Nephron progenitor cell (in vitro differentiated cells): ENCODE results near the gene TLDC2.

Experiments used
- DNase-seq: peaks from one replicate; pipeline ENCODE4 v3.0.0; 2021
- H3K27ac Mint-ChIP-seq: 2 replicates; pipeline ENCODE4 v1.8.0; 2021; ENCODE audit warnings: mild to moderate bottlenecking, moderate library complexity, mixed read lengths
- H3K27me3 Mint-ChIP-seq: 2 replicates; pipeline ENCODE4 v1.8.0; 2021; ENCODE audit warnings: mild to moderate bottlenecking, low read depth, mixed read lengths; ENCODE audit not compliant: poor library complexity
- H3K36me3 Mint-ChIP-seq: 2 replicates; pipeline ENCODE4 v1.8.0; 2021; ENCODE audit warnings: low read depth, mixed read lengths
- H3K4me1 Mint-ChIP-seq: 2 replicates; pipeline ENCODE4 v1.8.0; 2021; ENCODE audit warnings: mixed read lengths
- H3K4me3 Mint-ChIP-seq: 2 replicates; pipeline ENCODE4 v1.8.0; 2021; ENCODE audit warnings: mild to moderate bottlenecking, moderate library complexity, mixed read lengths
- H3K9me3 Mint-ChIP-seq: 2 replicates; pipeline ENCODE4 v1.8.0; 2021; ENCODE audit warnings: mild to moderate bottlenecking, moderate library complexity, mixed read lengths
- TF ChIP-seq, protein P1 (sequence below): fragments of 200-600 bp; sonication (generic); IDR thresholded peaks from 2 replicates; pipeline ENCODE4 v1.5.0; 2021; ENCODE audit warnings: antibody characterized with exemption

The TLDC2 gene

DNA sequence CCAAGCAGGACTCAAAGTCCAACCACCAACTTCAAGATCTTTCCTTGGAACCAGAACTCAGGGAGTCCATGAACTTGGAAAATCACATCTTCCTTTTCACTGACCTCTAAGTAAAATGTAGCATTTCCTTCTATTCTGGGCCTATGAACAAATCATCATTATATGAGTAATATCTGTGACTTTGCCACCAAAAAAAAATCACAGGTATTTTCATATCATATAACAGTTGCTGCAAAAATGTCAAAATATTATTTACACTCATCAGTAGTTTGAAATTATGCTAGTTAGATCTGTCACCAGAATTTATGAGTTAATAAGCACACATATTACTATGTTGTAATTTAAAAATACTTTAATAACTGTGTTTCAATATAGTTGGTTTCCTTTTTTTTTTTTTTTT, 27.3 kb upstream of the TLDC2 start:
- H3K4me3 Mint-ChIP-seq: no peak overlapping the region
- H3K27ac Mint-ChIP-seq: no peak overlapping the region
- DNase-seq: no peak
- H3K9me3 Mint-ChIP-seq: peaks cover 16% of the 10 kb centered on the region
- H3K36me3 Mint-ChIP-seq: peaks cover 40% of the 10 kb centered on the region
- peaks cover 7% of the 10 kb centered on the region for H3K27me3 Mint-ChIP-seq
- peaks cover 26% of the 10 kb centered on the region for H3K4me1 Mint-ChIP-seq
- TF ChIP-seq, protein P1, sequence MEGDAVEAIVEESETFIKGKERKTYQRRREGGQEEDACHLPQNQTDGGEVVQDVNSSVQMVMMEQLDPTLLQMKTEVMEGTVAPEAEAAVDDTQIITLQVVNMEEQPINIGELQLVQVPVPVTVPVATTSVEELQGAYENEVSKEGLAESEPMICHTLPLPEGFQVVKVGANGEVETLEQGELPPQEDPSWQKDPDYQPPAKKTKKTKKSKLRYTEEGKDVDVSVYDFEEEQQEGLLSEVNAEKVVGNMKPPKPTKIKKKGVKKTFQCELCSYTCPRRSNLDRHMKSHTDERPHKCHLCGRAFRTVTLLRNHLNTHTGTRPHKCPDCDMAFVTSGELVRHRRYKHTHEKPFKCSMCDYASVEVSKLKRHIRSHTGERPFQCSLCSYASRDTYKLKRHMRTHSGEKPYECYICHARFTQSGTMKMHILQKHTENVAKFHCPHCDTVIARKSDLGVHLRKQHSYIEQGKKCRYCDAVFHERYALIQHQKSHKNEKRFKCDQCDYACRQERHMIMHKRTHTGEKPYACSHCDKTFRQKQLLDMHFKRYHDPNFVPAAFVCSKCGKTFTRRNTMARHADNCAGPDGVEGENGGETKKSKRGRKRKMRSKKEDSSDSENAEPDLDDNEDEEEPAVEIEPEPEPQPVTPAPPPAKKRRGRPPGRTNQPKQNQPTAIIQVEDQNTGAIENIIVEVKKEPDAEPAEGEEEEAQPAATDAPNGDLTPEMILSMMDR: no peak

DNA sequence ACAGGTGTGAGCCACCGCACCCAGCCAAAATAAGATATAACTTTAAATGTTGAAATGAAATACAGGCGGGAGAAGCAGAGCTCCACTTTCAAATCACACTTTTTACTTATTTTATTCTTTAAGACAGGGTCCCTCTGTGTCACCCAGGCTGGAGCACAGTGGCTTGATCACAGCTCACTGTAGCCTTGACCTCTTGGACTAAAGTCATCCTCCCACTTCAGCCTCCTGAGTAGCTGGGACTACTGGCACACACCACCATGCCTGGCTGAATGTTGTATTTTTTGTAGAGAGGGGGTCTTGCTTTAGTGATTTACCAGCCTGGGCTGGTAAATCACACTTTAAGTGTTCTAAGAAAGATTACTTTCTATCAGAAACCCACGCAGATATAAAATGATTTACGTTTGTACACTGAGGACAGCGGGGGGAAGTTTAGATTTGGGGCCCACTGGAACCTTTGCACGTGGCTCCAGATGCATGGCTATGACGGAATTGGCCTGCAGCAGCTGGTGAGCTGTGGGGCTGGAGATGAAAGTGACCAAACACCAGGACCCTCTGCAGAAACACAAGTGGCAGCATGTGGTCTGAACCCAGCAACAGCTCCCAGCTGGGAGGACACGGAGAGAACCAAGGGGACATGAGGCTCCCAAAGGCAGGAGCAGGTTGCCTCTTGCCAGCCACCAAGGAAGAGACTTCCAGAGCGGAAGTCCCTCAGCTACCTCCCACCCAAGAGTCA, 26.4 kb upstream of the TLDC2 start:
- H3K9me3 Mint-ChIP-seq: peaks cover 16% of the 10 kb centered on the region
- peaks cover 7% of the 10 kb centered on the region for H3K27me3 Mint-ChIP-seq
- no peak overlapping the region for H3K4me3 Mint-ChIP-seq
- peaks cover 39% of the 10 kb centered on the region for H3K36me3 Mint-ChIP-seq
- DNase-seq: no peak
- H3K27ac Mint-ChIP-seq: no peak overlapping the region
- TF ChIP-seq, protein P1: no peak
- H3K4me1 Mint-ChIP-seq: peaks cover 26% of the 10 kb centered on the region

DNA sequence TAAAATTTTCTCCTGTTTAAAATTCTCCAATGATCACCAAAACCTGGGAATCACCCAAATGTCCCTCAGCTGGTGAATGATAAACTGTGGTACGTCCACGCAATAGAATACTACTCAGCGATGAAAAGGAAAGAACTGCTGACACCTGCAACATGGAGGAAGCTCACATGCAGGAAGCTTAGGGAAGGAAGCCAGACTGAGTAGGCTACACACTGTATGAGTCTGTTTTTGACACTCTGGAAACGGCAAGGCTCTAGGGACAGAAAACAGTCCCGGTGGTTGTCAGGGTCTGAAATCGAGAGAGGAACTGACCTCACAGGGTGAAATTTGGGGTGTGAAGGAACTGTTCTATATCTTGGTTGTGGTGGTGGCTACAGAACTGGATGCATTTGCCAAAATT, 25.2 kb upstream of the TLDC2 start:
- Mint-ChIP-seq H3K9me3 (peaks cover 16% of the 10 kb centered on the region), H3K4me3 (no peak overlapping the region), H3K36me3 (peaks cover 39% of the 10 kb centered on the region), H3K27ac (no peak overlapping the region), H3K27me3 (peaks cover 6% of the 10 kb centered on the region), H3K4me1 (peaks cover 22% of the 10 kb centered on the region)
- DNase-seq: no peak
- TF ChIP-seq, protein P1: no peak

DNA sequence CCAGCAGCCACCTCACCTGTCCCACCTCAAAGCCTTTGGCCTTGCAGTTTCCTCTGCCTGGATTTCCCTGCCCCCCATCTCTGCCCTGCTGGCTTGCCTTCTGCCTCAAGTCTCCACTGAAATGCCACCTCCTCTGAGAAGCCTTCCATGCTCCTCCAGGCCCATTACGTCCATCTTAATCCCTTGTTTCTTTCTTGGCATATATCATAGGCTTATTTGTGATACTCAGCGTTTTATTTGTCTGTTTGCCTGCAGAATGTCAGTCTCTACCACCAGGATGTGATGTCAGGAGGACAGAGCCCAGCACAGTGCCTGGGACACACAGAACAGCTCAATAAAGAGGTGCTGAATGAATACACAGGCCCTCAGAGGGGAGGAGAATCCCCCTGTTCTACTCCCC, 24.4 kb upstream of the TLDC2 start:
- Mint-ChIP-seq H3K4me3 (no peak overlapping the region), H3K27ac (no peak overlapping the region), H3K4me1 (peaks cover 15% of the 10 kb centered on the region), H3K9me3 (peaks cover 16% of the 10 kb centered on the region), H3K36me3 (peaks cover 39% of the 10 kb centered on the region), H3K27me3 (peaks cover 6% of the 10 kb centered on the region)
- DNase-seq: no peak
- TF ChIP-seq, protein P1: no peak

DNA sequence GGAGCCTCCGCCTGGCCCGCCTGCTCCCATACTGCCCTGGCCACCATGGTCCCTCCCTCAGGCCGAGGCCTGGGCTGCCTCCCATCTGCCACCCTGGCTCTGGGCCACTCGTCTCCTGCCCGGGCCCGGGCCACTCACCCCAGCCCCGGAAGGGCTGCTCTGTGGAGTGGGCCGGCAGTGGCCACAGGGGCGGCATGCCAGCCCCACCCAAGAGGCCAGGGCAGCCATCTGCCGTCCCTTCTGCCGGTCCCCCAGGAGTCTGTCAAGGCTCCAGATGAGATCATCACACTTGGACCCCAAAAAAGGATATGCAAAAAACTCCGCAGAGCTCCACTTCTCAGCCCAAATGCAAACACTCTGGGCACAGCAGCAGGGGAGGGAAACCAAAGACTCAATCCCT, 23.8 kb upstream of the TLDC2 start:
- no peak overlapping the region for H3K27ac Mint-ChIP-seq
- no peak for DNase-seq
- H3K4me3 Mint-ChIP-seq: no peak overlapping the region
- TF ChIP-seq, protein P1: no peak
- peaks cover 39% of the 10 kb centered on the region for H3K36me3 Mint-ChIP-seq
- H3K4me1 Mint-ChIP-seq: peaks cover 15% of the 10 kb centered on the region
- peaks cover 16% of the 10 kb centered on the region for H3K9me3 Mint-ChIP-seq
- peaks cover 6% of the 10 kb centered on the region for H3K27me3 Mint-ChIP-seq
